Left cardiac atrium (tissue), 4 donors: ENCODE results near the gene TRDN. TPM values are rescaled to one million over a fixed set of nuclear protein-coding genes. Genes with fewer than 3 reads are reported as not detected.
"Not testable (repeated sequence)": the region's sequence is repeated elsewhere in the genome, so short reads cannot be mapped to it uniquely, and the experiment has no call there.

Experiments used
- ATAC-seq, 2 donors: fragments of 200-7000 bp; cut with Tn5 transposase; one replicate each; pipeline ENCODE4 v1.9.1; 2020; ENCODE audit warnings: mild to moderate bottlenecking in 2 of 2, moderate library complexity in 2 of 2
- DNase-seq: peaks from one replicate; pipeline ENCODE4 v3.0.0-alpha.2; 2020
- intact Hi-C, 2 donors: fragments of 100-400 bp; cut with DNase I; formaldehyde crosslinking; loops; one replicate each; pipeline versions ENCODE4 v1.14.1 to v1.15.1; 2022 to 2023
- total RNA-seq, 2 donors: library from RNA; stranded (reverse); fragmentation: NEBNext Ultra II Directional; extraction: Animal tissue kit (Norgen Biotek cat#: 25700); gene quantifications; one replicate each; pipeline ENCODE4 v1.2.1, GENCODE V29; 2021
- donor health status: DM: no; HTN: yes; CAD: no.
- donor health status: DM: no; HTN: yes; CAD: no; lungs with severe emphysema.
- donor health status: DM: yes; HTN: yes; CAD: no.
- donor health status: Dilated cardiomyopathy.

The TRDN gene
- total RNA-seq, 2 donors from 2014 or later = 174 to 207 TPM

DNA sequence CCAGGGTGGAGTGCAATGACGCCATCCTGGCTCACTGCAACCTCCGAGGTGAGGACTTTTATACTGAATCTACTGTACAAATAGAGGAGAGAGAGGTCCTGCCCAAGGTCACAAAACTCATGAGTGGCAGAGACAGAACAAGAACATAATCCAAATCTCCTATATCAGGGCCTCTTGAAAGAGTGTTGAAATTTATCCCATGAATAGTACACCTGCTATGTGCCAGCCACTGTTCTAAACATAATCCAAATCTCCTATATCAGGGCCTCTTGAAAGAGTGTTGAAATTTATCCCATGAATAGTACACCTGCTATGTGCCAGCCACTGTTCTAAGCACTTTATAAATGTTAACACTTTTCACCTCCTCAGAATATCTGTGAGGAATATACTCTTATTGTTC is 409.0 kb downstream of the TRDN start:
- intact Hi-C loops, DNase-seq: not testable (repeated sequence)
- ATAC-seq = peak; percentile 81 to 82

DNA sequence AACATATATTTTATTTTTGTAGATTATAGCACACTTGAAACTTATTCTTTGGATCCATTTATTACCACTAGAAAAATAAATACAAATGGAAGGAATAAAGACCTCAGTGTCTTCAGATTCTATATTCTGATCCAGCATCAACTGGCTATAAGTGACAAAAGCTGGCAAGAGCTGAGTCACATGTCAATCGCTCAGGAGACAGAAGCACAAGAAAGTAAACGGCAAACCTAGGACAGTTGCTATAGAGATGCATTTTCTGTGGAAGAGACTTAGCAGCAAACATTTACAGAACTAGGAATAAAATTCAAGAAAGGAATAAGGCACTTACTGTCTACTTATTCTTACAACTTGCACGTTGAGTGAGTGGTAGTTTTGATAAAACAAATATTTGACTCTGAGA is 410.4 kb downstream of the TRDN start:
- no peak for DNase-seq
- intact Hi-C loops = no loop called here
- ATAC-seq = no peak

DNA sequence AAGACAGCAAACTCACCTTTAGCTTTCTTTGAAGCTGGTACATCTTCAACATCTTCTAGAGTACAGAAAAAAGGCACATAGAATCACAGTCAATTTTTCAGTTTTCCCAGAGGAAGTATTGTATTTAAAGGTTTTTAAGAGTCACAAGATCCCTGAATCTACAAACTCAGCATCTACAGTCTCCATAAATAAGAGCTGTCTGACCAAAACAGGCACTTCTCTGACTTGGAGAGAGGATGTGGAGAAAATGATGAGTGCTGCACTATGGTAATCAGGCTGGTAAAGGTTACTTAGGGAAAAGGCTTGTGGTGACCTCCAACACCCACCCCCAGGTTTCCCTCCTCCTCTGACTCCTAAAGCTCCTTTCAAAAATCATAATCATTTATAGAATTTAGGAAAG is 412.7 kb downstream of the TRDN start:
- DNase-seq (no peak), ATAC-seq (no peak)
- intact Hi-C loops = no loop called here

DNA sequence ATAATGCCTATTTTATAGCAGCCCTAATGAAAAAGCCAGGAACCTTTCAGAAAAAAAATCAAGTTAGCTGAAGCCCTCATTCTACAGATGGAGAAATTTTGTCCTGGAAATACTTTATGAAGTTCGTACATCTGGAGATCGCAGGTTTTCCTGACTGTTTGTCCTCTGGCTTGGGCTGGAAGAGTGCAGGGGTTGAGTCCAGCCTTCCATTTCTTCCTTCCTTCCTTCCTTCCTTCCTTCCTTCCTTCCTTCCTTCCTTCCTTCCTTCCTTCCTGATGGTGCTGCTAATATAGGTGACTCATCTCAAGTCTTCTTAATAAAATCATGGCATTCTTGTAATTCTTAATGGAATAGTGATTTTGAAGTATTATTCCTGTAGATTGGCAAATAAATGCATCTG is 413.3 kb downstream of the TRDN start:
- DNase-seq = no peak
- no peak for ATAC-seq
- intact Hi-C loops = no loop called here

DNA sequence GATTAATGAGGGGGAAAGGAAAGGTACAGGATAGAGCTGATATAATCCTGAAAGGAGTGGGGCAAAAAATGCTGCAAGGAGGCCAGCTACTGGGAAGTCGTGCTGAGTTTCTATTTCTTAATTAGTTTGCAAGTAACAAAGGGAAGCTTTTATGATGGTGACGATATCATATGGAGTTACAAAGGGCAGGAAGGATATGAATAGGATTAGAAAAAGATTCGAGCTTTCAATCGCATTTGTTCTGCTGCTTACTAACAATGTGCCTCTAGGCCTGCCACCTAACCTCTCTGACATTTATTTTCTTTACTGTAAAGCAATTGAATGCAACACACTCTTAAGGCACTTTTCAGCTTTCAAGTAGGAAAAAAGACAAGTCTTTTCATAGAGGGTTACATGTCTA is 421.5 kb downstream of the TRDN start:
- no peak for ATAC-seq

DNA sequence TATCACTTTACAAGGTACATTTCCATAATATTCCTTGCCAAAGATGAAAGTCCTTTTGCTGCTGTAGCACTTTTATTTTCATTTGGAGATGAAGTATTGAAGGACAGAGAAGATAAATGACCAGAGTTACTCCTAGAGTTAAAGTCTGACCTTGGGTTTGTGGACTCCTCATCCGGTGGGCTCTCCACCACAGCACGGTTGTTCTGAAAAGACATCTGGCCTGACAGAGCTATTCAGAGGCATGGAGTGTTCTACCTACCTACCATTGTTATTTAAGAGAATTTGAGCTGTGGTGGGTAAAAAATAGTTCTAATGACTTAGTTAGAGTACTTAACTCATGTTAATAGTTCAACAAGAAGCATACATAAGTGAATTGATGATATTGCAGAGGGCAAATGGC is 422.3 kb downstream of the TRDN start:
- DNase-seq = no peak
- ATAC-seq = no peak
- intact Hi-C loops = no loop called here

More for the DNA sequence above, 421.5 kb downstream of the TRDN start:
- no peak for DNase-seq
- intact Hi-C loops = no loop called here

DNA sequence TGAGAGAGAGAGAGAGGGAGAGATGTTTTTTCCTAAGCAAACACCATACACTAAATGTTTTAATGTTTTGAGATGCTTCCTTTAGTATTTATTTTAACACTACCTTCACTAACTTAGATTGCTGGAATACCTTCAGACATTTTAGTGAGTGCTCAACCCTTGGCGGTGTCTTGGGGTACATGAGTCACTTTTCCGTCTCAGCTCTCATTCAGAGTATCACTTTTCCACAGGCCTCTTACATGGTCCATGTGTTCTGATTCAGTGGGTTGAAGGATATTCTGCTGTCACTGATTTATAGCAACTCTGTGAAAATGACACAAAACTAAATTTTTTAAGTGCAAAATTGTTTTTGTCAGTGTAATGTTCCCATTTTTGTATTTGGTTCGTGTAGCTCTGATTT is 422.8 kb downstream of the TRDN start:
- intact Hi-C loops = no loop called here
- no peak for ATAC-seq
- no peak for DNase-seq

DNA sequence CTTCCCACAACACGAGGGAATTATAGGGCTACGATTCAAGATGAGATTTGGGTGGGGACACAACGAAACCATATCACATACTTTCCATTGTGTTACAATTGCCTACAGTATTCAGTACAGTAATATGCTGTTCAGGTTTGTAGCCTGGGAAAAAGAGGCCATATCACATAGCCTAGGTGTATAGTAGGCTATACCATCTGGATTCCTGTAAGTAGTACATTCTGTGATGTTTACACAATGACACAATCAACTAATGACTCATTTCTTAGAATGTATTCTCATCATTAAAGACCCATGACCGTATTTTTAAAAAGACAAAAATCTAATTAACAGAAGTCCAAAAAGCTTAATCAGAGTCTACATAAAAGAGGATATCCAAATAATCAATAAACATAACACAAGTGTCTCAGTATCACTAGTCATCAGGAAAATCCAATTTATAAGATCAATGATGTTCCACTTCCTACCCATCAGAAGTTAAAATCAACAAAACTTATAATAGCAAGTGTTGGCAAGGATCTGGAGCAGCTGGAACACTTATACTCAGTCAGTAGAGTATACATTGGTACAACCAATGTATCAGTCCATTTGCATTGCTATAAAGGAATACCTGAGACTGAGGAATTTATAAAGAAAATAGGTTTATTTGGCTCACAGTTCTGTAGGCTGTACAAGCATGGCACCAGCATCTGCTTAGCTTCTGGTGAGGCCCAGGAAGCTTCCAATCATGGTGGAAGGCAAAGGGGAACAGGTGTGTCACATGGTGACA is 424.8 kb downstream of the TRDN start:
- intact Hi-C loops = no loop called here
- DNase-seq (no peak), ATAC-seq (no peak)

DNA sequence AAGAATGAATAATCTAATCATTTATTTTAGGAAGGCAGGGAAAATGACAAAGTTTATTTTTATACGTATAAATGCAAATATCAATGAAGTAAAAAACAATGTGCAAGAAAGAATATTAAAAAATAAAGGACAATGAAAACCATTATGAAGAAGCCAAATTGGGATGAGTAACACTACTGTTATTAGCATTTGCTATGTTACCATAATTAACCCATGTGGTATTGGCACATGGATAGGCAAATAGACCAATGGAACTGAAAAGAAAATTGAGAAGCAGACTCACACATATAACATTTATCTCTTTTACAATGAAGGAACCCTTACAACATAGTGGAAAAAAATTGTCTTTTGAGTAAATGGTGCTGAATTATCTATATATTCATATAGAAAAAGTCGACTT is 426.1 kb downstream of the TRDN start:
- DNase-seq = no peak
- no peak for ATAC-seq
- intact Hi-C loops = no loop called here

DNA sequence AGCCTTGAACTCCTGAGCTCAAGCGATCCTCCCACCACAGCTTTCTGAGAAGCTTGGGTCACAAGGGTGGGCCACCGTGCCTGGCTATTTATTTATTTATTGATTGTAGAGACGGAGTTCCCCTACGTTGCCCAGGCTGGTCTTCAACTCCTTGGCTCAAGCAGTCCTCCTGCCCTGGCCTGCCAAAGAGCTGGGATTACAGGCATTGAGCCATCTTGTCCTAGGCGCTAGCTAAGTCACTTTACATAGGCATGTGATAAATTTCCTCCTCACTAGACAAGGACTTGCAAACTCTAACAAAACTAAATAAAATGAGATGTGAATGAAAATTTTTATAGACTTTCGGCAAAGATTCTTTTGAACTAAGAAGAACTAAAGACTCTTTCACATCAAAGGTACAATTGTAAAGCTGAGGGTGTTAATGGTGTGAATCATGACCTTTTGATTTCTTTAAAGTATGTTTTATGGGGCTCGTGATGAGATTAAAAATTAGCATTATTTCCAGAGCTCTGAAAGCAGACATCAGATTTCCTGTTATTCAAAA is 428.7 kb downstream of the TRDN start:
- intact Hi-C loops = no loop called here
- ATAC-seq (no peak), DNase-seq (no peak)

DNA sequence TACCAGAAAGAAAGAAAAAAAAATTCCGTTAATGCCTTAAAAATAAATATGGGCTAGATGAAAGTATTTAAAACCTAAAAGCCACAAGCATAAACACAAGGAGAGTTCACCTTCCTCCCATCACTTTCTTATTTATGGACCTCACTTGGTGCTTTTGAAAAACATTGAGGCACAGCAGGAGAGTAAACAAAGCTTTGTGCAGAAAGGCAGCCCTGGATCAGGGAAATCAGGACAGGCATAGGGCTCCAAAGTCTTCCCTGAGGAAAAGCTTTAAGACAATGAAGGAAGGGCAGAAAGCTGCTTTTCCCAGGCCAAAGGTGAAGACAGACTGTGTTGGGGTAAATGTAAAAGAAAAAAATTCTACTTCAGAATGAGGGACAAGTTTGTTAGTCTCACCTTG is 432.8 kb downstream of the TRDN start:
- ATAC-seq (no peak), DNase-seq (no peak)
- intact Hi-C loops = no loop called here

DNA sequence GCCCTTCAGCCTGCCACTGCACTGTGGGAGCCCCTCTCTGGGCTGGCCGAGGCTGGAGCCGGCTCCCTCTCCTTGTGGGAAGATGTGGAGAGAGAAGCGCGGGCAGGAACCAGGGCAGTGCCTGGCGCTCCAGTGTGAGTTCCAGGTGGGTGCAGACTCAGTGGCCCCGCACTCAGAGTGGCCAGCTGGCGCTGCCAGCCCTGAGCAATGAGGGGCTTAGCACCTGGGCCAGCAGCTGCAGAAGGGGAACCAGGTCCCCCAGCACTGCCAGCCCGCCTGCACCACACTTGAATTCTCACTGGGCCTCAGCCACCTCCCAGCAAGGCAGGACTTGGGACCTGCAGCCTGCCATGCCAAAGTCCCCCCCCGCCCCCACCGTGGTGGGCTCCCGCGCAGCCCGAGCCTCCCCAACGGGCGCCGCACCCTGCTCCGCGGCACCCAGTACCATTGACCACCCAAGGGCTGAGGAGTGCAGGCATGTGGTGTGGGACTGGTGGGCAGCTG is 434.8 kb downstream of the TRDN start:
- DNase-seq = no peak
- intact Hi-C loops = no loop called here
- ATAC-seq = no peak

DNA sequence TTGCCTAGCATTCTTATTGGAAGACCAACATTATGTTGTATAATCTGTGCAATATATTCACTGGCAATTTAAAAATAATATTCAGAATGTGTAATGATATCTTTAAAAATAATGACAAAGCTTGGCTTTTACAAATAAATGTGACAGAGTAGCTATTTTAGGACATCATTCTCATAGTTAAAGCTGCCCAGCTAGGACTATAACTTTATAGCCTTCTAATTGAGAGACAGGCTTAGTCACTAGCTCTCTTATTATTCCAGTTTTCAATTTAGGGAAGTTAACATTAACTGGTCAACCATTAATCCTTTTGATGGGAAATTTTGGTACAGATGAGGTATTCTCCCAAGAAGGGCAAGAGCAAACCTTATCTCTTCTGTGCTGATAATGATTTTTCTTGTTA is 443.5 kb downstream of the TRDN start:
- ATAC-seq = no peak
- intact Hi-C loops = no loop called here

DNA sequence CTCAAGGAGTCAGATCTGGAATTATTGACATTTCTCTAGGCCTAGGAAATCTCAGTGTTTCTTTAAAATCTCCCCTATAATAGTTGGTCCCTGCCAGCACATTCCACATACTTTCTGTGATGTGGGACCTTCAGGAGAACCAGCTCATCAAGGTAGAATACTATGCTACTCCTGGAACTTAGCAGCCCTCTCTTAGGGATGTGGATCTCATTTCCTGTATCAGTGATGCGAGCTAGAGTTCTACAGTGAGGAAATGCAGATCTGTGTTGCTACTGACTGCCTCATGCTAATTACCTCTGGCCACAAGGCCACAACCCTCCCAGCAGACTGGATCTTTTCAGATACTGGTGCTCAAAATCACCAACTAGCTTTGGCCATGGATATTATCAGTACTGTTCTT is 446.9 kb downstream of the TRDN start:
- intact Hi-C loops = no loop called here
- ATAC-seq = no peak
- DNase-seq = no peak

More for the DNA sequence above, 443.5 kb downstream of the TRDN start:
- no peak for DNase-seq

DNA sequence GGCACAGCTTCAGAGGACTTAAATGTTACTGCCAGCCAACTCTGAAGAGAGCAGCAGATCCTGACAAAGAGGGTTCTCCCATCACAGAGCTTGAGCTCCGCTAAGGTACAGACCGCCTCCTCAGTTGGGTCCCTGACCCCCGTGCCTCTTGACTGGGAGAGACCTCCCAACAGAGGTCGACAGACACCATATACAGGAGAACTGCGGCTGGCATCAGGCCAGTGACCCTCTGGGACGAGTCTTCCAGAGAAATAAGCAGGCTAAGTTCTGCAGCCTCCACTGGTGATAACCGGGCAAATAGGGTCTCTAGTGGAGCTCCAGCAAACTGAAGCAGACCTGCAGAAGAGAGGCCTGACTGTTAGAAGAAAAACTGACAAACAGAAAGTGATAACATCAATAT is 453.8 kb downstream of the TRDN start:
- intact Hi-C loops = no loop called here
- DNase-seq (no peak), ATAC-seq (no peak)

DNA sequence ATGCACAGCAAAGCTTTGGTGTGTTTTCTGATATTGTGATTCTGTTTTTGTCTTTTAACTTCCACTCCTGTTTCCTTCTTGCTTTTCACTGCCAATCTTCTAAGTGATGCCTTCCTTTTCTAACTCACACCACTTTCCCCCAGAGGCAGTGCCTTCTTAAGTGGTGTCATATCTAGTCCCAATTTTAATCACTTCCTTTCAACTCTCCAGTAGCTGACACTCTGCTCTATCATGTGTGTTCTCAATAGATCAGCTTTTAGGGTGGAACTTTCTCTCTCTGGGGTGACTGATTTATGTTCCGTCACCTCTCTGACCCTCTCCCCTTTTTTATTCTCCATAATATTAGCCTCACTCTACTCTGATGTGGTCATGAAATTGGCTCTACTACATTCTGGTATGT is 460.0 kb downstream of the TRDN start:
- no peak for ATAC-seq
- intact Hi-C loops = no loop called here
- no peak for DNase-seq

DNA sequence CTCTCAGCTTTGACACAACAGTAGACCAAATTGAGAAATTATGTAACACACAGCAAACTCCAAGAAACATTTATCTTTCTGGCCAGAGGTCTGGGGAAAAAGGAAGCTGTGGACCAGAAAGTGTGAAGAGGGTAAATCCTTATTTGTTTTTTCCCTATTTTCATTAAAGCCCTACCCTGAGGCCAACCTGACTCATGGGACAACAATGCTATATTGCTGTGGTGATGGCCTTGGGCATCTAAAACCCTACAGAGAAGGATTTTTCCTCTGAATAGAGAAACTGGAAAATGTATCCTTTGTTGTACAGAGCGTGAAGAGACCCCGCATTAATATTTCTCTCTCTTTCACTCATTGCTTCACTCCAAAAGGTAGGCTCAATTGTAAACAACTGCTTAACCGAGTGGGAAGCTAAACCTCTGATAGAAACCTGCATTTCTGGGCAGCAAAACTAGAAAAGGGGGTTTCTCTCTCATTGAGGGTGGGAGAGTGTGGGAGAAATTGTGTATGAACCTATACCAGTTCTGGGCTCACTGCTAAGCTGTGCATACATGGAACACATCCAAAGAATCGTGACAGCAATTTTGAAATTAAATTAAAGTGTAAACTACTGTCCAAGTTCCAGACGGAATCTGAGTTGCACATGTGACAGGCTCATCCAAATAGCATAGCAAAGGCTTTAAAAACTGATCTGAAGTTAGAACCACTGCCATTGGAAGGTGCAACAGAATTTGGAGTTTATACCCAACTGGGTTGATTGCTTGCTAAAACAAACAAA is 465.2 kb downstream of the TRDN start:
- intact Hi-C loops = no loop called here
- DNase-seq (no peak), ATAC-seq (no peak)

DNA sequence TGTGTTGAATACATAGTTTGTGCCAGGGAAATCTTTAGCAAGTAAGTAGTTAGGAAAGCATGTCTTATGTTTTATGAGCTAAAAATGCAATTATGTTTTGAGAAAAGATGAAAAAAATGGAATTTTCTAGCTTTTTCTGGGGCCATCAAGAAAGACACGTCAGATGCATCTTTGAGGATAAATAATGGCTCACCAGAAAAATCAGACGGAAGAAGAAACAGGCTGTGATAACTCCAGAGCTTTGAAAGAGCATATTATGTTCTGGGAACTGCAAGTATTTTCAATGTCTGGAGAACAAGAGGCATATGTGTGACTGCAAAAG is 467.0 kb downstream of the TRDN start:
- intact Hi-C loops = no loop called here
- DNase-seq = no peak
- no peak for ATAC-seq

DNA sequence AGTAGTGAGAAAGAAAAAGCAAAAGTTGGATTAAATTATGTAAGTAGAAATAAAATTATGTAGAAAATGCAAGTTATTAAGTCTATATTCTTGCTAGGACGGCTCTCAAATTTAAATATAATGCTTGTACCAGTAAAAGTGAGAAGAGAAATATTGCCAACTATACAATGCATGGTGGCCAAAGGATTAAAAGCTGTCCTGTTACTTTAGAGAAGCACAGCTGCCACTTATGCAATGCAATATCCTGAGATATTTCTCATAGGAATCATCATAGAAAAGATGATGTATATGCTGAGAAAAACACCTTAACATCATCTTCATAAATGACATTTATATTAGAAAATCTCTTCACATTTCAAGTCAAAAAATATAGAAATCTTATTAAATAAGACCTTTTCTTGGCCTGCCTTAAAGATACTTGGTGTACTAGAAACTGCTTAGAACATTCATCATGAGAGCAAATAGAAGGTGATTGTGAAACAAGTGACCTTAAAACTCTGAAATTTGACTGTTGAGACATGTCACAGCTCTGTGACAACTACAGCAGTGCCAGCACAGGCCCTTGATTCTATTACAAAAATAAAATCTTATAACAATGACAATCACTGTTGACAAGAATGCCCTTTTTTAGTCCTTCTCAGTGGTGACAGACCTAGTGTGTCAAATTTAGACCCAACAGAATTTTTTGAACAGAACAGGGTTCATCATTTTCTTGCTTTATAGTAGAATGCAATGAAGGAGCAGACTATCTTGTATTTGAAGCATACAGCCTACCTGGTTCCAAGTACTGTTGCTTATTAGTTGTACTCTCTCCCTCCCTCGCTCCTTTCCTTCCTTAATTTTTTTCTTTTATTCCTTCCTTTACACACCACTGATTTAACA is 467.6 kb downstream of the TRDN start:
- ATAC-seq (no peak), DNase-seq (no peak)
- intact Hi-C loops = no loop called here

DNA sequence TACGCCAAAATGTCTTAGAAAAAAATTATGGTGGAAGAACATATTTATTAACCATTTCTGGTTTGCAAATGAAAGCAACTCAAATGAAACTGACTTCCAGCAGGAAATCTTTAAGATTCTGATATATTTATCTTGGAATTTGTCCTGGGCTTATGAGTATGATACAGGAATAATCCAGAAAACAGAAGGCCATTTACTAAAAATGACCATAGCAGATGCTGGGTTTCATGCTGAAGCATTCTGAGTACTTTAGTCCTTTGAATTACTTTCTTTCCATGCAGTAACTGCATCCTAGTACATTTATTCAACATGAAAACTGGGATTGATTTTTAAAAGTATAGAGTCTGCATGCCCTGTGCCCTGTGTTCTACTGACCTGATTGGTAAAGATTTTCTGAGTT is 468.3 kb downstream of the TRDN start:
- ATAC-seq = no peak
- DNase-seq = no peak
- intact Hi-C loops = no loop called here
